Activated CD4-positive, alpha-beta T cell treated with anti-CD3 and anti-CD28 coated beads, Interleukin-2, amount 10 ng/mL, durations not matched to agents 7 days and 5 days (primary cell): ENCODE measurements around the gene PPP6R1. TPM values are rescaled to one million over a fixed set of nuclear protein-coding genes. Genes with fewer than 3 reads are reported as not detected.
"Not testable (repeated sequence)": the region's sequence is repeated elsewhere in the genome, so short reads cannot be mapped to it uniquely, and the experiment has no call there.

Experiments used
- CTCF ChIA-PET: fragments of 350-600 bp; sonication (Branson Sonifier 250); formaldehyde crosslinking; loops from one replicate; lab custom pipeline; 2021; ENCODE audit warnings: antibody characterized with exemption; lab: Charles Lee
- POLR2A ChIA-PET: fragments of 350-600 bp; sonication (Branson Sonifier 250); formaldehyde crosslinking; loops from one replicate; lab custom pipeline; 2021; ENCODE audit warnings: antibody characterized with exemption; lab: Charles Lee
- DNase-seq: peaks from one replicate; pipeline ENCODE4 v3.0.0-alpha.2; 2020
- H3K27ac Mint-ChIP-seq: one replicate; pipeline ENCODE4 v1.8.0; 2021; ENCODE audit warnings: mild to moderate bottlenecking, moderate library complexity, mixed read lengths
- H3K27me3 Mint-ChIP-seq: one replicate; pipeline ENCODE4 v1.8.0; 2021; ENCODE audit warnings: mixed read lengths
- H3K36me3 Mint-ChIP-seq: one replicate; pipeline ENCODE4 v1.8.0; 2021; ENCODE audit warnings: low read depth, mixed read lengths
- H3K4me1 Mint-ChIP-seq: one replicate; pipeline ENCODE4 v1.8.0; 2021; ENCODE audit warnings: mixed read lengths
- H3K4me3 Mint-ChIP-seq: one replicate; pipeline ENCODE4 v1.8.0; 2021; ENCODE audit warnings: mild to moderate bottlenecking, moderate library complexity, mixed read lengths
- H3K9me3 Mint-ChIP-seq: one replicate; pipeline ENCODE4 v1.8.0; 2021; ENCODE audit warnings: mixed read lengths
- total RNA-seq, 2 experiments: library from RNA; stranded (reverse); gene quantifications; one replicate each; pipeline ENCODE4 v1.2.3, GENCODE V29; 2021

The PPP6R1 gene
- total RNA-seq, 2 experiments from 2014 or later = 189 to 222 TPM

DNA sequence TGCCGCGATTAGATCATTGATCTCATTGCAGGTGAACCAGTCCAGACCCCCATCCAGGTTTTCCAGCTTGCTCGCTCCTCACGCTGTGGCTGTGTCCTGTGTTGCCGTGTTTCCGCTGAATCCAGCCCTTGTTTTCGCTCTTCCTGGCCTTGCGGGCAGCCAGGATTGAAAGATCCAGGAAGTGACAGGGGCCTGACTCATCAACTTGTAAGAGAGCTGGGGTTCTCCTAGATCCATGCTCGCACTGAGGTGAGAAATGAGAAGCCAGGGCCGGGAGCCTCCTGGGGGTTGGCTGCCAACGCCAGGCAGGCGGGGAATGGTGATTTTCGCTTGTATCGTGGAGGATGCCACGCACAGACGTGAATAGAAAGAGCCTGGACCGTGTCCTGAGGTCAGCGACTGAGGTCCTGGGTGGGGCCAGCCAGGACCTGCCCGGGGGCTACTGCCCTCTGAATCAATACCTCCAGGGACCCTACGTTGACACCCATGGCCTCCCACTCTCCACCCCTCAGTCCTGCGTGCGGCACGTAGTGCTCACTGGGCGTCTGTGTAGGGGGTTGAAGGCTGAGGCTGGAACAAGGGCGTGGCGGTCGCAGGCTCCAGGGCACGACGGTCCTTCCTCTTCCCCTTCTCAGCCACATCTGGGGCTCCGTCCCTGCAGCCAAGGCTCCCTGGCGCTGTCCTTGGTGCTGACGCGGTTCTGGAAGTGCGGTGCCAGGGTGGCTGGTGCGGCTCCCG, 42.2 kb downstream of the PPP6R1 start:
- H3K27ac Mint-ChIP-seq = no peak overlapping the region
- peaks cover 16% of the 10 kb centered on the region for H3K36me3 Mint-ChIP-seq
- DNase-seq = peak; percentile 63
- H3K4me1 Mint-ChIP-seq = peaks cover 14% of the 10 kb centered on the region
- H3K9me3 Mint-ChIP-seq = peaks cover 18% of the 10 kb centered on the region
- H3K4me3 Mint-ChIP-seq = peak overlapping the region; percentile 38
- CTCF ChIA-PET = interaction anchor here (0.7 to 1.7 kb wide), 2 partner anchors 11 to 56 kb away, joined by 3 read pairs; no protein-coding TSS in a partner anchor
- POLR2A ChIA-PET = no interaction called here
- H3K27me3 Mint-ChIP-seq = peaks cover 21% of the 10 kb centered on the region

DNA sequence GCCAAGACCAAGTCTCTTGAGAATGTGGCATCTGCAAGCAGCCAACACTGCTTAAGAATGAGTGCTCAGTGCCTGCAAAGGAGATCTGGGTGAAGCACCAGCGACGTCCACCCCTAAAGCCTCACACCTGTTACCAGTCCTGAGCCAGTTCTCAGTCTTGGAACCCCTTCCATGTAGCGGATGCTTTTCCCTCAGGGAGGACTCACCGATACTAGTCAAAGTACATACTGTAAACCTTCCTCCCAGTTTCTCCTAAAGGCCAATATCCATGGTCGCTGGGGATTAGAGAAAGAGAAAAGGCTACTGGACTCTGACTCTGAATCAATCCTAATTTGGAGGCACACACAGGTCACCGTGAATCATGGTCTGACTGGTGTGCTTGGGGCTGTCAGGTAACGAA, 45.3 kb downstream of the PPP6R1 start:
- Mint-ChIP-seq H3K27ac (no peak overlapping the region), H3K36me3 (peaks cover 3% of the 10 kb centered on the region), H3K4me3 (no peak overlapping the region), H3K9me3 (peaks cover 15% of the 10 kb centered on the region), H3K4me1 (peaks cover 14% of the 10 kb centered on the region), H3K27me3 (peaks cover 22% of the 10 kb centered on the region)
- CTCF ChIA-PET = no interaction called here
- POLR2A ChIA-PET = interaction anchor here (0.6 kb wide), 1 partner anchor 40 kb away, joined by 4 read pairs; no protein-coding TSS in a partner anchor
- no peak for DNase-seq

DNA sequence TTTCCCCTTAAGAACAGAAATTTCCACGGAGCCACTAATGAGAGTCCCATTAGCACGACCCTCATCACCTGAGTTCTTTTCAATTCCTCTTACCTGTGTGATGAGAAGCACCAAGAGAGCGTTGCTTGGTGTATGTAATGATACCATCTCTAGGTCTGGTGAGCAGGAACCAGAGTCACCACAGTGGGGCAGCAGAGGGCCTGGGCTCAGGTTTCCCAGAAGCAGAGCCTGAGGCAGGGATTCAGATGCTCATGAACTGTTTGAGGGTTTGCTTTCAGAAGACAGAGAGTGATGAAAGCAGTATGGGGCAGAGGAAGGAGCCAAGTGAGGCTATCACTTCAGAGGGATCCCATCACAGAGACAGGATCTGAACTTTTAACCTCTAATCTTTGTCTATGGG, 46.4 kb downstream of the PPP6R1 start:
- ChIA-PET POLR2A (no interaction called here), CTCF (no interaction called here)
- Mint-ChIP-seq H3K4me3 (no peak overlapping the region), H3K4me1 (peaks cover 12% of the 10 kb centered on the region), H3K9me3 (peaks cover 15% of the 10 kb centered on the region), H3K36me3 (peaks cover 3% of the 10 kb centered on the region), H3K27me3 (peaks cover 22% of the 10 kb centered on the region), H3K27ac (peak overlapping the region; percentile 33)
- DNase-seq = peak; percentile 47

DNA sequence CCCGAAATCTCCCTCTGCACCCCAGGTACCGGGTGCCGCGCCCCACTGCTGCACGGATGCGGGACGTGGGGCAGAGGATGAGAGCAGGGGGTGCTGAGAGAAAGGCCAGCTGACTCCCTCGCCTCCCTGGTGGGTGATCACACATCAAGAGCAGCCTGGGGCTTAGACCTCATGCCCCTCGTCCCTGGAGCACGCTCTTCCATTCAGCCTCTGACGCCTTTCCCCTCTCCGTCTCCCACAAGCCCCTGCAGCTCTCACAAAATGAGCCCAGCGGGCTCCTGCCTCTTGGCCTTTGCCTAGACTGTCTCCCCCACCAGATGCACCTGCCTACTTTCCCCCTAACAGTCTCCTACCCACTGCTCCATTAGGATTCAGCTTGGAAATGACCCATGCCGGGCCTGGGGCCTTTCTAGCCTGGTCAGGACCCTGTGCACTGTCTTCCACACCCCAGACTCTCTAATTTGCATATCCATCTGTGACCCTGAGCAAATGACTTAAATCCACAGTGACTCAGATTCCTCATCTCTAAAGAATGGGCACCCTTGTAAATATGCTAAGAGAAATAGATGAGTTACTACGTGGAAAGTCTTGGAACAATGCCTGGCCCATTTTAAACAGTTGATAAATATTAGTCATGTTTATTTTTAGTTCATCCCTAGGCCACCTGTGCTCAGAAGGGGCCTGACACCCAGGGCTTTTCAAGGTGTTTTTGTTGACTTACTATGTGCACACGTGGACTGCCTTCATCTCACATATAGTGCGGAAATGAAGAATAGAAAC, 48.9 kb downstream of the PPP6R1 start:
- POLR2A ChIA-PET = no interaction called here
- no peak for DNase-seq
- Mint-ChIP-seq H3K4me3 (no peak overlapping the region), H3K4me1 (peaks cover 4% of the 10 kb centered on the region), H3K9me3 (peaks cover 9% of the 10 kb centered on the region), H3K36me3 (peaks cover 3% of the 10 kb centered on the region), H3K27me3 (peaks cover 9% of the 10 kb centered on the region), H3K27ac (no peak overlapping the region)
- CTCF ChIA-PET = no interaction called here

DNA sequence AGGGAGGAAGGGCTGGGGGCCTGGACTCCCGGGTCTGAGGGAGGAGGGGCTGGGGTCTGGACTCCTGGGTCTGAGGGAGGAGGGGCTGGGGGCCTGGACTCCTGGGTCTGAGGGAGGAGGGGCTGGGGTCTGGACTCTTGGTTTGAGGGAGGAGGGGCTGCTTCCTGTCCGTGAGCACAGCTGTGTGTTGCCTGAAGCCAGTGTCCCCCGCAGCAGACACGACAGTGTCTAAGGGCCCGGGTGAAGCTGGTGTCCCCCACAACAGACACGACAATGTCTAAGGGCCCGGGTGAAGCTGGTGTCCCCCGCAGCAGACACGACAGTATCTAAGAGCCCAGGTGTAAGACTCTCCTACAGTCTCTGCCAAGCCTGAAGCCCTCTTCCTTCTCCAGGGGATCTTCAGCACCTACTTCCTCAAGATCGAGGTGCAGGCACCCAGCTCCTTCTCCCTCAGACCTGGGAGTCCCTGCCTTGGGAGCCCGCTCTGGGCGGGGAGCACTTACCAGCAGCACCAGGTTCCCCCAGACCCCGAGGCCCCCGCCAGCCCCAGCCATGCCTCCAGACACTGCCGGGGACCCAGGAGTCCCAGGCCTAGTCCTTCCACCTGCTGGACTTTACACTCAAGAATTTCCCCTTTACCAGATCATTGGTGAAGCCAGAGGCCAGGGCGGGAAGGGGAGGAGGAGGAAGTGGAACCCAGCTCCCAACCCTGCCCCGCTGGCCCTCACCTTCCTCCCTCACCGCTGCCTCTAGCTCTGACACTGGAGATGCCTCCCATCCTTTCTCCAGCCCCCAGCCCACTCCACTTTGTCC, 49.7 kb downstream of the PPP6R1 start, which contains the start of gene PTPRH:
TSS of gene PTPRH (minus strand) at position 622 of the 813 bp plus-strand sequence. CDS start at position 554, 68 bp downstream.
- peaks cover 9% of the 10 kb centered on the region for H3K9me3 Mint-ChIP-seq
- H3K27me3 Mint-ChIP-seq = peaks cover 8% of the 10 kb centered on the region
- peaks cover 4% of the 10 kb centered on the region for H3K4me1 Mint-ChIP-seq
- peaks cover 3% of the 10 kb centered on the region for H3K36me3 Mint-ChIP-seq
- POLR2A ChIA-PET = no interaction called here
- H3K27ac Mint-ChIP-seq = no peak within 1 kb of the TSS
- no peak within 1 kb of the TSS for H3K4me3 Mint-ChIP-seq
- no peak for DNase-seq
- CTCF ChIA-PET = no interaction called here

DNA sequence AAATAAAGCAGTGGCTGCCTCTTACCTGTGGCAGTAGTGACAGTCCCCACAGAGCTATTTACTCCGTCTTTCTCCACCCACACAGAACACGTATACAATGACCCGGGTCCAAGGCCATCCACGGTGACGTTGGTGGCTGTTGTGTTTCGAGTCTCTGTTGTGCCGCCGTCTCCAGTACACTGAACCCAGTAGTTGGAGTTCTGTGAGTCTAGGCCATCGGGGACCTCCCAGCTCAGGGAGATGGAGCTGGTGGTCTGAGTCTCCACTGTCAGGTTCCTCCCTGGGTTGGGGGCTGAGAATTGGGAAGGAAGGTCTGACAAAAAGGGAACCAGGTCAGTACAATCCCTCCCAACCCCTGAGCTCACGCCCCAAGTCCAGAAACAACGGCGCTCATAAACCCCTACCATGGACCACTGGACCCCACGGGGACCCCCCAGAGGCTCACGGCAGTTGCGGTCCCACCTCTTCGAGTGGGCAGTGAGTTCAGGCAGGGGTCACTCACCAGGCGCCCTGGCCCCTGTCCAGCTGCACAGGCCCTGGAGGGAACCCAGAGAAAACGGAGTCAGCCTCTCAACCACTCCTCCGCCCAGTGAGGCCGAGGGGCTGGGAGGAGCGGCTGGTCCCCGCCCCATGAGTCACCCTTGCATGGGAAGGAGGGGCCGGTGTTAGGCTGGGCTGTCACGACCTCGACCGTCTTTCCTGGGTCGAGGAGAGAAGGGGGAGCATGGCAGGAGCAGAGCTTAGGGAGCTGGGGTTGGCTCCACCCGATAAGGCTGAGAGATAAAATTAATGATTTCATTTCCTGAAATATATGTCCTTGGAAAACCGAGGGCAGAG, 51.9 kb downstream of the PPP6R1 start:
- CTCF ChIA-PET = interaction anchor here (0.8 to 1.3 kb wide), 5 partner anchors 9 to 508 kb away, joined by 3 to 5 read pairs (median 3); no protein-coding TSS in a partner anchor
- Mint-ChIP-seq H3K4me1 (peaks cover 4% of the 10 kb centered on the region), H3K27ac (no peak overlapping the region), H3K4me3 (no peak overlapping the region), H3K36me3 (no peaks in the 10 kb centered on the region), H3K27me3 (peaks cover 7% of the 10 kb centered on the region), H3K9me3 (no peaks in the 10 kb centered on the region)
- POLR2A ChIA-PET = no interaction called here
- peak; percentile 13 for DNase-seq

DNA sequence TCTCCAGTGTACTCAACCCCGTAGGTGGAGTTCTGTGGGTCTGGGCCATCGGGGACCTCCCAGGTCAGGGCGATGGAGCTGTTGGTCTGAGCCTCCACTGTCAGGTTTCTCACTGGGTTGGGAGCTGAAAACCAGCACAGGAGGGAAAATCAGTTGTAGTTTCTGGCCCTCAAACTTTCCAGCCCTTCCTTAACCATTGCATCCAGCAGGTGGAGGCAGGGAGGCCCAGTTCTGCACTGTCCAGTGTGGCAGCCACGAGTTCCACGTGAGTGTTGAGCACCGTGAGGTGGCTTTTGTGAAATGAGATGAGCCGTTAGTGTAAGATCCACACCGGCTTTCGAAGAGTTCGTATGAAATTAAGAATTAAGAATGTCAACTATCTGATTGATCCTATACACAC, 56.6 kb downstream of the PPP6R1 start:
- H3K9me3 Mint-ChIP-seq, POLR2A ChIA-PET, H3K27me3 Mint-ChIP-seq, H3K27ac Mint-ChIP-seq, CTCF ChIA-PET, H3K4me3 Mint-ChIP-seq, H3K4me1 Mint-ChIP-seq, DNase-seq, H3K36me3 Mint-ChIP-seq: not testable (repeated sequence)

DNA sequence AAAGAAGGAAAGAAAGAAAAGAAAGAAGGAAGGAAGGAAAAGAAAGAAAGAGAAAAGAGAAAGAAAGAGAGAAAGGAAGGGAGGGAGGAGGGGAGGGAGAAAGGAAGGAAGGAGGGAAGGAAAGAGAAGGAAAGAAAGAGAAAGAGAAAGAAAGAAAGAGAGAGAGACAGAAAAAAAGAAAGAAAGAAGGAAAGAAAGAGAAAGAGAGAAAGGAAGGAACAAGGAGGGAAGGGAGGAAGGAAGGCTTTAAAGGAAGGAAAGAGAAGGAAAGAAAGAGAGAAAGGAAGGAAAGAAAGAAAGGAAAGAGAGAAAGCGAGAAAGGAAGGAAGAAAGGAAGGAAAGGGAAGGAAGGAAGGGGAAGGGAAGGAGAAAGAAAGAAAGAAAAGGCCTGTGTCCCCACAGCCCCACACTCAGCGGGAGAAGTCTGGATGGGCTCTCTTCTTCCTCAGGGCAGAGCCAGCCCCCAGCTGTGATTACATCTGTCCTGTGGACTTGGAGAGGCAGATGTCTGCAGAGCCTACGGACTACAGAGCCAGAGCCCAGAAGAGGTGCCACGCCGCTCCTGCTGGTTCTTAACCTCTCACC, 59.1 kb downstream of the PPP6R1 start:
- H3K27me3 Mint-ChIP-seq = peaks cover 8% of the 10 kb centered on the region
- CTCF ChIA-PET = interaction anchor here (0.6 to 2.6 kb wide), 3 partner anchors 18 to 304 kb away, joined by 3 to 5 read pairs (median 3); no protein-coding TSS in a partner anchor

DNA sequence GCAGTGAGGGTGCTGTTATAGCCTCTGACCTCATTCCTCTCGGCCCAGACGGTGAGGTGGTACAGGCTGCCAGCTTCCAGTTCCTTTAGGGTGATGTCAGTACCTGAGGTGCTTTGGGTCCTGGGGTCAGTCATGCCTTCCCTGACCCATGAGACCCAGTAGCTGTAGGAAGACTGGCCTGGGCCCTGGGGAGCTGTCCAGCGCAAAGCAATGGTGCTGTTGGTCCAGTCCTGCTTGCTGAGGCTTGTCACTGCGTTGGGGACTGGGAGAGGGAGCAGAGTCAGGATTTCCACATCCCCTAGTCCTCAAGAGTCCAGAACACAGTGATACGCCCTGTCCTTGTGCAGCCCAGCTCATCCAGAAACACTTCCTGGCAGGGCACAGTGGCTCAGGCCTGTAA, 60.2 kb downstream of the PPP6R1 start:
- Mint-ChIP-seq H3K4me1 (no peaks in the 10 kb centered on the region), H3K4me3 (no peak overlapping the region), H3K27me3 (peaks cover 6% of the 10 kb centered on the region), H3K9me3 (no peaks in the 10 kb centered on the region), H3K27ac (no peak overlapping the region), H3K36me3 (no peaks in the 10 kb centered on the region)
- DNase-seq = no peak
- POLR2A ChIA-PET = no interaction called here
- CTCF ChIA-PET = interaction anchor here (0.6 to 2.6 kb wide), 2 partner anchors 17 to 305 kb away, joined by 3 to 5 read pairs; no protein-coding TSS in a partner anchor

More for the DNA sequence above, 59.1 kb downstream of the PPP6R1 start:
- POLR2A ChIA-PET = interaction anchor here (0.6 kb wide), 1 partner anchor 30 kb away, joined by 3 read pairs; no protein-coding TSS in a partner anchor
- H3K36me3 Mint-ChIP-seq = no peaks in the 10 kb centered on the region
- H3K27ac Mint-ChIP-seq = no peak overlapping the region
- no peak overlapping the region for H3K4me3 Mint-ChIP-seq
- no peak for DNase-seq
- no peaks in the 10 kb centered on the region for H3K9me3 Mint-ChIP-seq
- H3K4me1 Mint-ChIP-seq = no peaks in the 10 kb centered on the region

DNA sequence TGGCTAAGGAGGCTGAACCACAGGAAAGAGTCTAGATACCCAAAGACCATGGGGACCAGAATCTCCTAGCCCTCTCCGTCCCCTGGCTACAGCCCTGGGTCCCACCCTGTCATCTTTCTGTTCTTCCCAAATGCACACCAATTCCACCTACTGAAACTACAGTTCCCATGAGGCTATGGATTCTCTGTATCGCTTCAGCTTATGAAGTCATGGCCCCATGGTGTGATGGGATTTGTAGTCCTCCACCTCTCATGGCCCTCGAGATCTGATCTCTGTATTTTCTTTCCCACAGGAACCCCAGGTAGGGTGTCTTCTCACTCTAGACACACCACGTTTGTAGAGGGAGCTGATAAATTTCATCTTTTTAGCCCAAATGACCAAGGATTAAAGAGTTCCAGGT, 61.3 kb downstream of the PPP6R1 start:
- Mint-ChIP-seq H3K4me3 (no peak overlapping the region), H3K9me3 (no peaks in the 10 kb centered on the region), H3K27ac (no peak overlapping the region), H3K4me1 (no peaks in the 10 kb centered on the region), H3K27me3 (peaks cover 6% of the 10 kb centered on the region), H3K36me3 (no peaks in the 10 kb centered on the region)
- ChIA-PET CTCF (interaction anchor here (1.6 to 2.6 kb wide), 2 partner anchors 37 to 306 kb away, joined by 5 to 7 read pairs; no protein-coding TSS in a partner anchor), POLR2A (no interaction called here)
- no peak for DNase-seq

DNA sequence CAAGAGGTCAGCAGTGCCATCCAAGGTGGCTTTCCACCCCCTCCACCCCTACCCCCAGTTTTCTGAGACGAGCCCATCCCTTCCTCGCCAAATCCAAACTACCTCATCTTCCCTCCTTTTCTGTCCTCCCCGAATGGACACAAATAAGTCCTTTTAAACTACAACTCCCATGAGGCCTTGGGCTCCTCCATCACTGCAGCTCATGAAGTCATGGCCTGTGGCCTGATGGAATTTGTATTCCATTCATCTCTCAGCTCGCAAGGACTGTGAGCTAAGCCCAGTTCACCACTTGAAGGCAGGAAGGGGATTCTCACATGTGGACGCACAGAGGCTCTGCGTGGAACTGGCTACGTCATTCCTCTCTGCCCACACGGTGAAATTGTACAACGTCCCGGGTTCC, 62.0 kb downstream of the PPP6R1 start:
- CTCF ChIA-PET = interaction anchor here (1.6 kb wide), 1 partner anchor 36 kb away, joined by 7 read pairs; no protein-coding TSS in a partner anchor
- Mint-ChIP-seq H3K4me3 (no peak overlapping the region), H3K4me1 (no peaks in the 10 kb centered on the region), H3K27me3 (peaks cover 4% of the 10 kb centered on the region), H3K36me3 (no peaks in the 10 kb centered on the region), H3K9me3 (no peaks in the 10 kb centered on the region), H3K27ac (no peak overlapping the region)
- no peak for DNase-seq
- POLR2A ChIA-PET = no interaction called here
